HCT116 (cell line): ENCODE measurements around the gene LDB2. TPM values are rescaled to one million over a fixed set of nuclear protein-coding genes. Genes with fewer than 3 reads are reported as not detected.

Experiments
- ATAC-seq: fragments of 200-7000 bp; cut with Tn5 transposase; 2 replicates; pipeline ENCODE4 v1.9.1; 2020; ENCODE audit warnings: mild to moderate bottlenecking, moderate library complexity
- BruUV-seq: library from RNA; stranded (reverse); fragments of 400-500 nt; replicated peaks from 2 replicates; lab custom pipeline; 2021; lab: Mats Ljungman, UMichigan
- CTCF ChIA-PET: fragments of 300-600 bp; sonication (Branson Sonifier 250); formaldehyde crosslinking; loops from one replicate; lab custom pipeline; 2021; ENCODE audit warnings: antibody characterized with exemption; lab: Charles Lee
- POLR2A ChIA-PET: fragments of 300-600, 350-600 bp; sonication (Branson Sonifier 250); formaldehyde crosslinking; loops from one replicate; lab custom pipeline; 2021; ENCODE audit warnings: antibody characterized with exemption; lab: Charles Lee
- RAD21 ChIA-PET, 2 experiments: fragments of 300-600 bp; sonication (Branson Sonifier 250); formaldehyde crosslinking; loops; one replicate each; lab custom pipeline; 2023; ENCODE audit warnings: low total read pairs in 2 of 2; ENCODE audit not compliant: uncharacterized antibody in 2 of 2, unreplicated experiment in 2 of 2, low non-redundant PET in 1 of 2; lab: Charles Lee
- DNase-seq: peaks from one replicate; pipeline ENCODE4 v3.0.0-alpha.2; 2010; ENCODE audit warnings: low read depth, low spot score
- H2AFZ ChIP-seq: fragments of 200-600 bp; shearing (Covaris generic), sonication (generic); 2 replicates; pipeline ENCODE4 v1.6.1; 2017; ENCODE audit warnings: low read depth, mixed run types, mixed read lengths, antibody characterized with exemption, low read length; ENCODE audit not compliant: poor library complexity, severe bottlenecking
- H3K27ac ChIP-seq: 2 replicates; pipeline ENCODE4 v1.5.1; 2012; ENCODE audit warnings: low read depth, low read length
- H3K27me3 ChIP-seq: fragments of 200-600 bp; sonication (generic); 2 replicates; pipeline ENCODE4 v1.6.1; 2016; ENCODE audit warnings: mixed run types, low read length, mixed read lengths; ENCODE audit not compliant: insufficient read depth
- H3K36me3 ChIP-seq, 2 experiments: fragments of 200-500 bp in 1 of 2; fragments of 200-600 bp in 1 of 2; sonication (Bioruptor generic) in 1 of 2; sonication (generic) in 1 of 2; 2 replicates each; pipeline versions ENCODE4 v1.5.1 to v1.6.1; 2014 to 2016; ENCODE audit warnings: low read length in 2 of 2, inconsistent platforms in 1 of 2, mixed read lengths in 1 of 2, mixed run types in 1 of 2; ENCODE audit not compliant: insufficient read depth in 2 of 2, control insufficient read depth in 1 of 2
- H3K4me1 ChIP-seq, 2 experiments: fragments of 200-600 bp in 1 of 2; sonication (generic) in 1 of 2; 2 replicates each; pipeline versions ENCODE4 v1.5.1 to v1.6.1; 2012 to 2017; ENCODE audit warnings: low read length in 2 of 2, inconsistent platforms in 1 of 2, mild to moderate bottlenecking in 1 of 2, mixed read lengths in 1 of 2, mixed run types in 1 of 2, moderate library complexity in 1 of 2; ENCODE audit not compliant: insufficient read depth in 2 of 2, control insufficient read depth in 1 of 2
- H3K4me2 ChIP-seq: fragments of 200-600 bp; sonication (generic); 2 replicates; pipeline ENCODE4 v1.6.1; 2017; ENCODE audit warnings: mixed run types, low read length, mixed read lengths
- H3K4me3 ChIP-seq, 2 experiments: fragments of 200-600 bp in 1 of 2; sonication (generic) in 1 of 2; replicated peaks in 1 of 2; 2 replicates each; pipeline ENCODE4 v1.5.1; 2011 to 2016; ENCODE audit warnings: low read length in 2 of 2, control low read depth in 1 of 2, low read depth in 1 of 2, mild to moderate bottlenecking in 1 of 2, mixed read lengths in 1 of 2, mixed run types in 1 of 2
- H3K79me2 ChIP-seq: fragments of 200-600 bp; sonication (generic); 2 replicates; pipeline ENCODE4 v1.6.1; 2017; ENCODE audit warnings: mild to moderate bottlenecking, mixed run types, low read length, moderate library complexity, mixed read lengths; ENCODE audit not compliant: insufficient read depth
- H3K9ac ChIP-seq: fragments of 200-600 bp; sonication (generic); 2 replicates; pipeline ENCODE4 v1.6.1; 2016; ENCODE audit warnings: low read length, mixed read lengths
- H3K9me2 ChIP-seq: fragments of 200-600 bp; sonication (generic), shearing (Covaris generic); 2 replicates; pipeline ENCODE4 v1.6.1; 2017; ENCODE audit warnings: mixed run types, mild to moderate bottlenecking, moderate library complexity; ENCODE audit not compliant: insufficient read depth
- H3K9me3 ChIP-seq, 2 experiments: fragments of 200-500 bp in 1 of 2; fragments of 200-600 bp in 1 of 2; sonication (Bioruptor generic) in 1 of 2; sonication (generic) in 1 of 2; 2 replicates each; pipeline ENCODE4 v1.6.1; 2014 to 2017; ENCODE audit warnings: low read length in 2 of 2, mixed read lengths in 2 of 2, inconsistent platforms in 1 of 2, low read depth in 1 of 2, mild to moderate bottlenecking in 1 of 2, mixed run types in 1 of 2, moderate library complexity in 1 of 2; ENCODE audit not compliant: control insufficient read depth in 1 of 2, insufficient read depth in 1 of 2
- H4K20me1 ChIP-seq: fragments of 200-600 bp; sonication (generic), shearing (Covaris generic); 2 replicates; pipeline ENCODE4 v1.6.1; 2017; ENCODE audit warnings: mixed run types, mild to moderate bottlenecking, moderate library complexity; ENCODE audit not compliant: insufficient read depth
- CBX3 ChIP-seq: IDR thresholded peaks from 2 replicates; pipeline ENCODE4 v1.6.1; 2012; ENCODE audit warnings: low read depth
- EGR1 ChIP-seq: IDR thresholded peaks from 2 replicates; pipeline ENCODE4 v1.6.1; 2012; ENCODE audit warnings: low read depth
- ELF1 ChIP-seq: IDR thresholded peaks from 2 replicates; pipeline ENCODE4 v1.6.1; 2012; ENCODE audit warnings: low read depth, borderline replicate concordance
- EZH2phosphoT487 ChIP-seq: fragments of 200-600 bp; IDR thresholded peaks from 2 replicates; pipeline ENCODE4 v1.6.1; 2018; ENCODE audit warnings: antibody characterized with exemption, borderline replicate concordance
- POLR2A ChIP-seq: IDR thresholded peaks from 2 replicates; pipeline ENCODE4 v1.7.0; 2011; ENCODE audit warnings: borderline replicate concordance; ENCODE audit not compliant: insufficient read depth, insufficient read length; ENCODE audit errors: extremely low read depth
- intact Hi-C: fragments of 100-400 bp; cut with micrococcal nuclease; formaldehyde crosslinking; loops from 2 replicates; pipeline ENCODE4 v1.10.0; 2022
- total RNA-seq: library from RNA; stranded (reverse); gene quantifications from one replicate; pipeline ENCODE4 v1.2.1, GENCODE V29; 2021; ENCODE audit not compliant: unreplicated experiment
- TF ChIP-seq, protein P1 (sequence below): IDR thresholded peaks from 2 replicates; pipeline ENCODE4 v1.6.1; 2012
- TF ChIP-seq, protein P2 (sequence below): IDR thresholded peaks from 2 replicates; pipeline ENCODE4 v1.6.1; 2011; ENCODE audit warnings: mild to moderate bottlenecking, low read length, moderate library complexity; ENCODE audit not compliant: insufficient replicate concordance; ENCODE audit errors: extremely low read depth

LDB2 gene
- total RNA-seq, 1 experiment from 2014 or later: 0.12 TPM

DNA sequence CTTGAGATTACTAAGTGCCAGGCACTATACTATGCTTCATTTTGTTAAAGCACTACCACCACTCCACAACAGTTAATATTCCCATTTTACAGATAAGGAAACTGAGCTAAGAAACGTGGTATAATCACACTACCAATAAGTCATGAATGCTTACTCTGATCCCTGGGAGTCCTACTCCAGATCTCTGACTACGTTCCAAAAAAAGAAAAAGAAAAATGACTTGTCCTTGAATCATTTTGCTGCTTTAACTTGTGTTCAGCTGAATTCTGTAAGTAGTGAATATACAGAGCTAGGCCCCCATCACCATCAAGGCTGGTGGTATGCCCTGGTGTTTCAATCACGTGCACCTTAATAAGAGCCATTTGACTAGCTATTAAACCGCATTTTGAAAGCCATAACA lies 39.4 kb downstream of the LDB2 start:
- ATAC-seq: no peak
- Histone ChIP-seq H3K4me3 (no peak overlapping the region), H3K4me1 (peaks cover under 1 to 2% of the 10 kb centered on the region in 2 experiments; a peak in 2 of 4 replicates), H3K79me2 (no peaks in the 10 kb centered on the region), H3K27ac (no peak overlapping the region), H3K36me3 (no peaks in the 10 kb centered on the region), H3K9me2 (no peaks in the 10 kb centered on the region), H3K4me2 (no peak overlapping the region)
- intact Hi-C loops: no loop called here
- ChIA-PET CTCF (no interaction called here), POLR2A (no interaction called here)
- BruUV-seq: no TSS peak
- DNase-seq: no peak
- no peak for TF ChIP-seq CBX3
- TF ChIP-seq, all 23 proteins: peak for 0
- no peak overlapping the region for H2AFZ ChIP-seq
- RAD21 ChIA-PET: no interaction called here
- 0 out of 2 replicates have a peak, but pooled peaks cover 5% of the 10 kb centered on the region for H3K27me3 ChIP-seq
- H3K9me3 ChIP-seq: no peaks in the 10 kb centered on the region
- no peaks in the 10 kb centered on the region for H4K20me1 ChIP-seq
- no peak overlapping the region for H3K9ac ChIP-seq

DNA sequence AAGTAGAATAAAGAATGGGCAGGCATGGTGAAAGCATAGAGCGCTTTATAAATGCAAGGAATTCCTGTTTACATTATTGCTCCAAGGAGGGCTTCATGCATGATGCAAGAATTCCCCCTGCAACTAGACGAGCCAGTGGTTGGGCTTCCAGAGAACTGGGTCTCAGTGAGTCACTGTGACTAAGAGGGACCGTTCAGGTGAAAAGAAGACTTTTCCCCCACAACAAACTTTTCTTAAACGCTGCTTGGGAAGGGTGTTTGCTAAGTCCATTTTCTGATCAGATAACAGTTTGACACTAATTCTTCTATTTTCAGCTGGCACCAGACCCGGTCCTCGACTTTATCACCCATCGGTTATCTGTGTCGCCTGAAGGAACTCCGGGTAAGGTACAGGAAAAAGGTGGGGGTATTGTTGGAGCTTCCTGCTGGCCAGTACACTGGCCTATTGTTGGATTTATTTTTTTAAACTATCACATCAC lies 40.1 kb downstream of the LDB2 start:
- ATAC-seq (no peak), DNase-seq (no peak)
- Histone ChIP-seq H3K4me3 (no peak overlapping the region), H2AFZ (no peak overlapping the region), H3K9ac (no peak overlapping the region), H3K4me1 (peaks cover 0 to 2% of the 10 kb centered on the region in 2 experiments; a peak in 2 of 4 replicates), H3K27ac (no peak overlapping the region), H3K36me3 (no peaks in the 10 kb centered on the region), H4K20me1 (no peaks in the 10 kb centered on the region), H3K9me3 (no peaks in the 10 kb centered on the region), H3K79me2 (no peaks in the 10 kb centered on the region), H3K9me2 (no peaks in the 10 kb centered on the region), H3K27me3 (0 out of 2 replicates have a peak, but pooled peaks cover 5% of the 10 kb centered on the region), H3K4me2 (no peak overlapping the region)
- POLR2A ChIA-PET: no interaction called here
- CTCF ChIA-PET: no interaction called here
- RAD21 ChIA-PET: no interaction called here
- intact Hi-C loops: no loop called here
- TF ChIP-seq, protein P1, sequence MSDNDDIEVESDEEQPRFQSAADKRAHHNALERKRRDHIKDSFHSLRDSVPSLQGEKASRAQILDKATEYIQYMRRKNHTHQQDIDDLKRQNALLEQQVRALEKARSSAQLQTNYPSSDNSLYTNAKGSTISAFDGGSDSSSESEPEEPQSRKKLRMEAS: no peak
- no peak for TF ChIP-seq ELF1
- TF ChIP-seq EGR1: no peak
- no peak for TF ChIP-seq EZH2phosphoT487
- no peak for TF ChIP-seq CBX3
- TF ChIP-seq, protein P2, sequence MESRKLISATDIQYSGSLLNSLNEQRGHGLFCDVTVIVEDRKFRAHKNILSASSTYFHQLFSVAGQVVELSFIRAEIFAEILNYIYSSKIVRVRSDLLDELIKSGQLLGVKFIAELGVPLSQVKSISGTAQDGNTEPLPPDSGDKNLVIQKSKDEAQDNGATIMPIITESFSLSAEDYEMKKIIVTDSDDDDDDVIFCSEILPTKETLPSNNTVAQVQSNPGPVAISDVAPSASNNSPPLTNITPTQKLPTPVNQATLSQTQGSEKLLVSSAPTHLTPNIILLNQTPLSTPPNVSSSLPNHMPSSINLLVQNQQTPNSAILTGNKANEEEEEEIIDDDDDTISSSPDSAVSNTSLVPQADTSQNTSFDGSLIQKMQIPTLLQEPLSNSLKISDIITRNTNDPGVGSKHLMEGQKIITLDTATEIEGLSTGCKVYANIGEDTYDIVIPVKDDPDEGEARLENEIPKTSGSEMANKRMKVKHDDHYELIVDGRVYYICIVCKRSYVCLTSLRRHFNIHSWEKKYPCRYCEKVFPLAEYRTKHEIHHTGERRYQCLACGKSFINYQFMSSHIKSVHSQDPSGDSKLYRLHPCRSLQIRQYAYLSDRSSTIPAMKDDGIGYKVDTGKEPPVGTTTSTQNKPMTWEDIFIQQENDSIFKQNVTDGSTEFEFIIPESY: no peak
- no peak for TF ChIP-seq POLR2A
- no TSS peak for BruUV-seq
